SK-N-SH (cell line): ENCODE results near the gene MEN1. TPM values are rescaled to one million over a fixed set of nuclear protein-coding genes. Genes with fewer than 3 reads are reported as not detected.
A peak's percentile ranks its signal among the peaks of the same experiment; 100 is the strongest.

Experiments used
- CTCF ChIA-PET: fragments of 300-600, 350-600 bp; formaldehyde crosslinking; extraction: SDS; loops from one replicate; lab custom pipeline; 2021; lab: Yijun Ruan, JAX
- POLR2A ChIA-PET: fragments of 350-600 bp; sonication (Branson Sonifier 250); formaldehyde crosslinking; extraction: SDS; loops from one replicate; lab custom pipeline; 2020; ENCODE audit warnings: antibody characterized with exemption, inconsistent platforms; lab: Yijun Ruan, JAX
- DNase-seq: peaks from one replicate; pipeline ENCODE4 v3.0.0; 2012
- H2AFZ ChIP-seq: fragments of 200-600 bp; sonication (generic); 2 replicates; pipeline ENCODE4 v1.8.1; 2016; ENCODE audit warnings: antibody characterized with exemption, mild to moderate bottlenecking, low read depth
- H3F3A ChIP-seq: fragments of 200-600 bp; sonication (generic); replicated peaks from 2 replicates; pipeline ENCODE3; 2016; ENCODE audit warnings: antibody characterized with exemption, mild to moderate bottlenecking; ENCODE audit not compliant: insufficient read depth
- H3K27ac ChIP-seq, 2 experiments: fragments of 200-500 bp in 1 of 2; fragments of 200-600 bp in 1 of 2; sonication (Bioruptor generic) in 1 of 2; sonication (generic), shearing (Covaris generic) in 1 of 2; 2 replicates each; pipeline versions ENCODE4 v1.5.1 to v1.6.1; 2014 to 2016; ENCODE audit warnings: low read depth in 2 of 2, inconsistent platforms in 1 of 2, low read length in 1 of 2, mild to moderate bottlenecking in 1 of 2, mixed read lengths in 1 of 2
- H3K27me3 ChIP-seq: fragments of 200-600 bp; sonication (generic), shearing (Covaris generic); 2 replicates; pipeline ENCODE4 v1.6.1; 2016; ENCODE audit warnings: mixed run types; ENCODE audit not compliant: insufficient read depth
- H3K36me3 ChIP-seq, 2 experiments: fragments of 200-500 bp in 1 of 2; fragments of 200-600 bp in 1 of 2; sonication (Bioruptor generic) in 1 of 2; sonication (generic) in 1 of 2; replicated peaks in 1 of 2; 2 replicates each; pipeline versions ENCODE3 to v1.5.1; 2014 to 2016; ENCODE audit warnings: low read length in 1 of 2, mild to moderate bottlenecking in 1 of 2; ENCODE audit not compliant: insufficient read depth in 2 of 2, control insufficient read depth in 1 of 2
- H3K4me1 ChIP-seq, 2 experiments: fragments of 200-500 bp in 1 of 2; fragments of 200-600 bp in 1 of 2; sonication (Bioruptor generic) in 1 of 2; sonication (generic), shearing (Covaris generic) in 1 of 2; 2 replicates each; pipeline versions ENCODE4 v1.5.1 to v1.6.1; 2014 to 2016; ENCODE audit warnings: low read depth in 1 of 2, low read length in 1 of 2, mixed run types in 1 of 2; ENCODE audit not compliant: insufficient read depth in 2 of 2, control insufficient read depth in 1 of 2
- H3K4me2 ChIP-seq: fragments of 200-600 bp; sonication (generic), shearing (Covaris generic); 2 replicates; pipeline ENCODE4 v1.6.1; 2017; ENCODE audit warnings: mixed run types
- H3K4me3 ChIP-seq, 2 experiments: fragments of 200-500 bp in 1 of 2; fragments of 200-600 bp in 1 of 2; sonication (Bioruptor generic) in 1 of 2; sonication (generic), shearing (Covaris generic) in 1 of 2; 2 replicates each; pipeline versions ENCODE4 v1.5.1 to v1.8.1; 2014 to 2016; ENCODE audit warnings: low read depth in 2 of 2, inconsistent platforms in 1 of 2, low read length in 1 of 2, mild to moderate bottlenecking in 1 of 2, mixed read lengths in 1 of 2, moderate library complexity in 1 of 2
- H3K79me2 ChIP-seq: fragments of 200-600 bp; sonication (generic); 2 replicates; pipeline ENCODE4 v1.8.1; 2017; ENCODE audit warnings: mild to moderate bottlenecking; ENCODE audit not compliant: insufficient read depth
- H3K9ac ChIP-seq: fragments of 200-600 bp; sonication (generic); 2 replicates; pipeline ENCODE4 v1.6.1; 2017; ENCODE audit warnings: mixed run types
- H3K9me2 ChIP-seq: fragments of 200-600 bp; sonication (generic); 2 replicates; pipeline ENCODE4 v1.6.1; 2017; ENCODE audit warnings: mixed run types
- H3K9me3 ChIP-seq: fragments of 200-600 bp; sonication (generic); 2 replicates; pipeline ENCODE4 v1.6.1; 2017; ENCODE audit warnings: mixed run types, mild to moderate bottlenecking, moderate library complexity
- H4K20me1 ChIP-seq: fragments of 200-600 bp; sonication (generic); 2 replicates; pipeline ENCODE4 v1.6.1; 2017; ENCODE audit warnings: mild to moderate bottlenecking, mixed run types; ENCODE audit not compliant: insufficient read depth
- CHD2 ChIP-seq: fragments of 150-350 bp; IDR thresholded peaks from 2 replicates; pipeline ENCODE4 v1.6.1; 2018; ENCODE audit warnings: low read length; ENCODE audit not compliant: partially characterized antibody
- CTCF ChIP-seq: fragments of 200-600 bp; sonication (generic); IDR thresholded peaks from 2 replicates; pipeline ENCODE4 v1.6.1; 2017; ENCODE audit warnings: antibody characterized with exemption, mild to moderate bottlenecking, moderate library complexity
- ELF1 ChIP-seq: IDR thresholded peaks from 2 replicates; pipeline ENCODE4 v1.4.0; 2012
- EP300 ChIP-seq, 2 experiments: IDR thresholded peaks; 2 replicates each; pipeline versions ENCODE4 v1.4.0 to v1.6.1; 2012; ENCODE audit warnings: borderline replicate concordance in 1 of 2, low read depth in 1 of 2, low read length in 1 of 2
- FOSL2 ChIP-seq: IDR thresholded peaks from 2 replicates; pipeline ENCODE4 v1.4.0; 2012; ENCODE audit warnings: low read depth, mild to moderate bottlenecking, moderate library complexity, borderline replicate concordance
- FOXJ3 ChIP-seq: sonication (generic); formaldehyde crosslinking; IDR thresholded peaks from 2 replicates; pipeline ENCODE4 v1.5.1; 2020; ENCODE audit warnings: mild to moderate bottlenecking, missing genetic modification reagents
- FOXM1 ChIP-seq: IDR thresholded peaks from 2 replicates; pipeline ENCODE4 v1.4.0; 2012; ENCODE audit warnings: low read depth, mild to moderate bottlenecking
- GABPA ChIP-seq: IDR thresholded peaks from 2 replicates; pipeline ENCODE4 v1.4.0; 2012; ENCODE audit warnings: low read depth, mild to moderate bottlenecking
- JUND ChIP-seq: IDR thresholded peaks from 2 replicates; pipeline ENCODE4 v1.4.0; 2012
- MAX ChIP-seq: IDR thresholded peaks from 2 replicates; pipeline ENCODE4 v1.4.0; 2012; ENCODE audit warnings: low read depth
- MEF2A ChIP-seq: IDR thresholded peaks from 2 replicates; pipeline ENCODE4 v1.4.0; 2012; ENCODE audit warnings: low read depth, borderline replicate concordance
- NRF1 ChIP-seq: IDR thresholded peaks from 2 replicates; pipeline ENCODE4 v1.6.1; 2012; ENCODE audit warnings: low read depth, mild to moderate bottlenecking, low read length
- PBX3 ChIP-seq: IDR thresholded peaks from 2 replicates; pipeline ENCODE4; 2012
- POLR2AphosphoS5 ChIP-seq: IDR thresholded peaks from 2 replicates; pipeline ENCODE4 v1.6.1; 2012; ENCODE audit warnings: low read depth, low read length
- SMC3 ChIP-seq: IDR thresholded peaks from 2 replicates; pipeline ENCODE4 v1.6.1; 2012; ENCODE audit warnings: low read depth, low read length, improper control_type of control experiment
- TCF12 ChIP-seq: IDR thresholded peaks from 2 replicates; pipeline ENCODE4 v1.4.0; 2012
- USF1 ChIP-seq: IDR thresholded peaks from 2 replicates; pipeline ENCODE4 v1.4.0; 2012; ENCODE audit warnings: low read depth, borderline replicate concordance
- USF2 ChIP-seq: fragments of 150-350 bp; IDR thresholded peaks from 2 replicates; pipeline ENCODE4 v1.6.1; 2017; ENCODE audit warnings: antibody characterized with exemption, low read length, low read depth, borderline replicate concordance
- YY1 ChIP-seq: IDR thresholded peaks from 2 replicates; pipeline ENCODE4 v1.4.0; 2012; ENCODE audit warnings: low read depth, mild to moderate bottlenecking
- WGBS: methylation state at CpG from one replicate; pipeline ENCODE4 v1.1.6; 2017; ENCODE audit warnings: low lambda C conversion rate; 5-methylcytosine and 5-hydroxymethylcytosine counted together
- polyA plus RNA-seq, 3 experiments: library from polyadenylated mRNA; depleted of rRNA; stranded (reverse); fragments of >200 nt; gene quantifications; 2 replicates each; pipeline ENCODE4 v1.2.3, GENCODE V29; 2012

Gene MEN1
- polyA plus RNA-seq, 1 of the 3 experiments (the other 2 are of a cell fraction): 52.9 TPM

- no peaks in the 10 kb centered on the region for H3K27me3 ChIP-seq
- H3K36me3 ChIP-seq: peaks cover 7 to 19% of the 10 kb centered on the region in 2 experiments
- POLR2A ChIA-PET: no interaction called here
Observed at GRCh38 chr11:64853709-64854108, 43.4 kb upstream of the MEN1 start.

More at GRCh38 chr11:64853709-64854108, 43.4 kb upstream of the MEN1 start:
- H3K9ac ChIP-seq: no peak overlapping the region
- no peak overlapping the region for H3K4me3 ChIP-seq
- DNase-seq: no peak
- H3K4me2 ChIP-seq: no peak overlapping the region
- 89% methylated on average over 23 of the region's 27 CpGs for WGBS
- H4K20me1 ChIP-seq: no peaks in the 10 kb centered on the region
- H3K79me2 ChIP-seq: peaks cover 20% of the 10 kb centered on the region; the same call in 1 of the 2 replicates
- TF ChIP-seq FOXM1: no peak
- no peak for TF ChIP-seq GABPA
- TF ChIP-seq SMC3: no peak
- TF ChIP-seq MAX: no peak
- no peak for TF ChIP-seq PBX3
- TF ChIP-seq FOSL2: no peak
- no peak for TF ChIP-seq CHD2
- TF ChIP-seq USF2: no peak
- no peak for TF ChIP-seq JUND
- TF ChIP-seq CTCF: no peak
- TF ChIP-seq EP300 (IDR thresholded peaks at IDR 0.05; ENCODE audit: borderline replicate concordance in 1 of 2, low read depth in 1 of 2, low read length in 1 of 2): no peak
- no peak for TF ChIP-seq ELF1
- TF ChIP-seq NRF1: no peak
- no peak for TF ChIP-seq USF1
- no peak for TF ChIP-seq FOXJ3 (CRISPR knock-in tag)
- no peak for TF ChIP-seq MEF2A
- no peak for TF ChIP-seq TCF12
- no peak for TF ChIP-seq POLR2AphosphoS5
- TF ChIP-seq YY1: no peak
- H3F3A ChIP-seq: peaks cover 6% of the 10 kb centered on the region
- H3K9me2 ChIP-seq: no peaks in the 10 kb centered on the region
- CTCF ChIA-PET: interaction anchor here (1.0 to 12.8 kb wide), 3 partner anchors 11 to 61 kb away, joined by 3 to 530 read pairs (median 8); partner anchors contain the start of gene EHD1
- H2AFZ ChIP-seq: no peak overlapping the region
- no peaks in the 10 kb centered on the region for H3K9me3 ChIP-seq
- H3K27ac ChIP-seq: peak overlapping the region in 1 of 2 experiments; percentile 80; a peak in 1 of 4 replicates
- peaks cover 11 to 28% of the 10 kb centered on the region in 2 experiments; a peak in 3 of 4 replicates for H3K4me1 ChIP-seq
